IPS DF 6.9 (cell line): ENCODE results near the gene ADH5.
"Not testable (repeated sequence)": the region's sequence is repeated elsewhere in the genome, so short reads cannot be mapped to it uniquely, and the experiment has no call there.

Experiments used
- DNase-seq: peaks from one replicate; pipeline ENCODE4 v3.0.0-alpha.2; 2013; ENCODE audit warnings: low read depth, low spot score
- H3K27ac ChIP-seq: one replicate; pipeline ENCODE4 v1.5.1; 2013; ENCODE audit warnings: low read length, control low read depth
- H3K27me3 ChIP-seq: 2 replicates; pipeline ENCODE4 v1.6.1; 2013; ENCODE audit warnings: mild to moderate bottlenecking, low read length; ENCODE audit not compliant: control insufficient read depth, insufficient read depth
- H3K36me3 ChIP-seq: 2 replicates; pipeline ENCODE4 v1.6.1; 2013; ENCODE audit warnings: low read length; ENCODE audit not compliant: control insufficient read depth, insufficient read depth
- H3K4me1 ChIP-seq: 2 replicates; pipeline ENCODE4 v1.6.1; 2013; ENCODE audit warnings: low read length; ENCODE audit not compliant: control insufficient read depth, insufficient read depth
- H3K4me3 ChIP-seq: 2 replicates; pipeline ENCODE4 v1.5.1; 2013; ENCODE audit warnings: mild to moderate bottlenecking, low read length
- H3K9me3 ChIP-seq: 2 replicates; pipeline ENCODE4 v1.6.1; 2013; ENCODE audit warnings: low read length, inconsistent platforms; ENCODE audit not compliant: control insufficient read depth, insufficient read depth
- WGBS: extraction: QIAGEN DNeasy Blood & Tissue Kit; methylation state at CpG from one replicate; pipeline ENCODE4 v1.1.7; 2013; ENCODE audit warnings: mixed read lengths, missing lambda C conversion rate; ENCODE audit not compliant: insufficient read length, insufficient coverage; 5-methylcytosine and 5-hydroxymethylcytosine counted together

Gene ADH5

DNA sequence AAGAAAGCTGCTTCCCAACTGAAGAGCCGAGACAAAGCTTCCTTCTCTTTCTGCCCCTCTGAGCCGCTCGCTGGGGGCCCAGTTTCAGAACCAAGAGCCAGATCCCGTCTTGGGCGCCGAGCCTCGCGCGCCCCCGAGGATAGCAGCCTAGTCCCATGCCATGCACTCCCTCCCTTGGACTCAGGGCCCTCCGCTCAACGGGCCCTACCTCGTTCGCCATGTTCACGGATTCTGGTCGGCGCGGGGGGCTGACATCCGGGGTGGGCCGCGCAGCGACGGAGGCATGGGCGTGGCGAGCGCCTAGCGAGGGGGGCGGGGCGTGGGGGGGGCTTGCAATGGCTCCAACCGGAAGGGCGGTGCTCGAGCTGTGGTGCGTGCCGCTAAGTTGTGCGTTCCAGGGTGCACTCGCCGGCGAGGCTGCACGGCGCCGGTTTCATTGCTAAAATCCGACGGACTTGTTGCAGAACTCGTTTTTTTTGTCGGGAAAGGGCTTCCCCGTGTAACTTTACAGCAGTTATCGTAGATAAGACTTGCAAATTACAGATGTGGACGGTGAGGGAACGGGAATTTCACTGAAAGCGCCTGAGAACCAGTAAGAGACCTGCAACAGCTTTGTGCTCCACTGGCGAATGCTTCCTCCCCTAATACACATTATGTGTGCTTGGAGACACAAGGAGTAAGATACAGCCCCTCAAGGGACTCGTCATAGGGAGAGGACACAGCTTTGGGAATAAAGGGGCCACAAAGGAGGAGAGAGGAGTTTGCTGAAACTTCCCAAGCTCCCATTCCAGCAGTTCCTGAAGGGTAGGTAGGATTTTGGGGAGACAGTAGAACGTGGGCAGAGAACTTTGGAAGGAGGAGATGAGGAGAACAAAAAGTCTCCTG lies at the start of gene ADH5:
TSS of gene ADH5 (minus strand) at position 308 of the 885 bp plus-strand sequence. CDS start at position 220, 88 bp downstream.
- Histone ChIP-seq H3K27me3 (no peaks in the 10 kb centered on the region), H3K4me1 (no peaks in the 10 kb centered on the region), H3K4me3 (peak within 1 kb of the TSS; percentile 100), H3K27ac (no peak within 1 kb of the TSS), H3K9me3 (no peaks in the 10 kb centered on the region), H3K36me3 (peaks cover 5% of the 10 kb centered on the region; the same call in 1 of the 2 replicates)
- DNase-seq: peak; percentile 55
- WGBS: no CpG with 5 or more reads among the region's 53 CpGs

DNA sequence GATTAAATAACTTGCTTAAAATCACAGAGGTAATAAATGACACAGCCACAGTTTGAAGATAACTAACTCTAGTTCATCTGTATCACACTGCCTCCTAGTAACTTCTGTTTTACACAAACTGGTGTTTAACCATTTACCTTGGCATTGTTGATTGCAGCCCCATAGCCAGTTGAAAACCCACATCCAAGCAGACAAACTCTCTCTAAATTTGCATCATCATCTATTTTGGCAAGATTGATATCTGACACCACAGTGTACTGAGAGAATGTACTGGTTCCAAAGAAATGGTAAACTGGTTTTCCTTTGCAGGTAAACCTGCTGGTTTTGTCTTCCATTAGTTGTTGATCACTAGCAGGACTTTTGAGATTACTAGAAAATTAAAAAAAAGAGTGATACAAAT lies 47.7 kb upstream of the ADH5 start:
- Histone ChIP-seq H3K27ac (no peak overlapping the region), H3K4me1 (no peaks in the 10 kb centered on the region), H3K9me3 (no peaks in the 10 kb centered on the region), H3K27me3 (no peaks in the 10 kb centered on the region), H3K4me3 (no peak overlapping the region), H3K36me3 (no peaks in the 10 kb centered on the region)
- no peak for DNase-seq

DNA sequence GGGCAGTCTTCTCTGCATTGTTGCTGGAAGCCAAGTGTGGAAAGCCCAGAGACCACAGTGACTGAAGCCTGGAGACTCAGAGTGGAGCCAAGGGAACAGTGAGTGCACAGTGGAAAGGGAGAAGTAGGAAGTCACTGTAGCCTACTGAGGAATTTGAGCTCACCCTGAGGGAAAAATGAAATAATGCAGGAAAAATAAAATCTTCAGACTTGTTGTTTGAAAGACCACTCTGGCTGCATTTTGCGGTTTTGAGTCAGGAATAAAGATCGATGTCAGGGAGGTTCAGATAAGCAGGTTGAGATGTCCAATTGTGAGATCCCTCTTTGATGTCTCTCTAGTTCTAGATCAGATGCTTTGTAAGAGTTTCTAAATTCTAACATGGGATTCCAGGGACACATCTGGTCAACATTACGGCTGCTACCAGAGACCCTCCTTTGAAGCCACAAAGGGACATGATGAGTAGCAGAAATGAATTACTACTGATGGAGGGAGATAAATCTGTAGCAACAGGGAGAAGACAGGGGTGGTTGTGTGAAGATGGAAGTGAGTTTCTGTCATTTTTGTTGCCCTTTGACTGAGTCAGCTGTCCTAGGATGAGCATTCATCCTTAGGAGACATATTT lies 47.1 kb upstream of the ADH5 start:
- no peak for DNase-seq
- H3K27me3 ChIP-seq: no peaks in the 10 kb centered on the region
- no CpG with 5 or more reads among the region's 3 CpGs for WGBS
- H3K4me3 ChIP-seq: no peak overlapping the region
- H3K9me3 ChIP-seq: no peaks in the 10 kb centered on the region
- H3K36me3 ChIP-seq: no peaks in the 10 kb centered on the region
- H3K4me1 ChIP-seq: no peaks in the 10 kb centered on the region
- H3K27ac ChIP-seq: no peak overlapping the region

DNA sequence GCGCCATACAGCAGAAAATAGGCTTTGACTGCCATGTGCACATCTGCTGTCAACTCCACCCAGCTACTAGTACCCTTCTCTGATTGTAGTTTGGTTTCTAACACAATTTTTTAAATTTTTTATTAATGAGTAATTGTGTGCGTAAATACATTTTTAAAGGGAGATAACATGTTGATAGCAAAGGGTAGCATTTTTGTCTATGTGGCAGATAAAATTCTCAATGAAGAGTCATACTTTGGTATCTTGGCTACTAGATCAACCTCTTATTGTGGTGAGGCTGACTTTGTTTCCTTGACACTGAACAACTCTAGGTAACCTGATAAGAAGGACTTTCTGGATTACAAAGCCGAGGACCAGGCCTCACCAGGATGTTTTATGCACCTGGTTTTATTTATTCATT lies 46.0 kb upstream of the ADH5 start:
- Histone ChIP-seq H3K36me3 (no peaks in the 10 kb centered on the region), H3K4me3 (no peak overlapping the region), H3K27ac (no peak overlapping the region), H3K9me3 (no peaks in the 10 kb centered on the region), H3K4me1 (no peaks in the 10 kb centered on the region), H3K27me3 (no peaks in the 10 kb centered on the region)
- DNase-seq: no peak
- WGBS: 100% methylated on average over 1 of the region's 3 CpGs

DNA sequence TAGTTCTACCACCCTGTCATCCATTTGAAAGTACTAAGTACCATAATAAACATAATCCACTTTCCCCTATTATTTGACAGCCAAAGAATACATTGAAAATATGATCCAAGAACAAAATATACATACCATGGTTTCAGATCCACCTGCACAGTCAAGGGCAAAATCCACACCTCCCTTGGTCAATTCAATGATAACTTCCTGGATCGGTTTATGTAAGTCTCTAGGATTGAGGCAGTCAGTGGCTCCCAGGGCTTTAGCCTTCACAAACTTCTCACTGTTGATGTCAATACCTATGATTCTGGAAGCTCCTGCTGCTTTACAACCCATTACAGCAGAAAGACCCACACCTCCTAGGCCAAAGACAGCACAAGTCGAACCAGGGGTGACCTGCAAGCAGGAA lies 42.8 kb upstream of the ADH5 start:
- no peak overlapping the region for H3K27ac ChIP-seq
- H3K36me3 ChIP-seq: no peaks in the 10 kb centered on the region
- no peak for DNase-seq
- no CpG with 5 or more reads among the region's 2 CpGs for WGBS
- H3K4me1 ChIP-seq: no peaks in the 10 kb centered on the region
- H3K4me3 ChIP-seq: no peak overlapping the region
- H3K27me3 ChIP-seq: no peaks in the 10 kb centered on the region
- H3K9me3 ChIP-seq: no peaks in the 10 kb centered on the region

DNA sequence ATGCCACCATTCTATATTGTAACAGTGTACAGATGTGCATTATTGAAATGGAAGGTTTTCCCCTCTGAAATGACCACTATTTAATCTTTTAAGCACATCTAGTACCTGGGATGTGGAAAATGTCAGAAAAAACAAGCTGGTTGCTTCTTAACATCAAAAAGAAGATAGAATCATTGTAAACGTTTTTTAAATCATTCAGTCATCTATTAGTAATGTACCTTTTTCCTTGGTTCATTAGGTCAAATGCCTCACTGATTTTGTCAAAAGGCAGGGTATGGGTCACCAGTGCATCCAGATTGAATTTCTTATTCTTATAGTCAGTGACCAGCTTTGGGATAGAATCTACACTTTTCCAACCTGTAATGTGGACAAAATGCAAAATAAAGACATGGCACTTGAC lies 37.8 kb upstream of the ADH5 start:
- Histone ChIP-seq H3K27me3 (no peaks in the 10 kb centered on the region), H3K9me3 (no peaks in the 10 kb centered on the region), H3K36me3 (no peaks in the 10 kb centered on the region), H3K27ac (no peak overlapping the region), H3K4me3 (no peak overlapping the region), H3K4me1 (no peaks in the 10 kb centered on the region)
- DNase-seq: no peak
- no CpG with 5 or more reads among the region's 1 CpG for WGBS

DNA sequence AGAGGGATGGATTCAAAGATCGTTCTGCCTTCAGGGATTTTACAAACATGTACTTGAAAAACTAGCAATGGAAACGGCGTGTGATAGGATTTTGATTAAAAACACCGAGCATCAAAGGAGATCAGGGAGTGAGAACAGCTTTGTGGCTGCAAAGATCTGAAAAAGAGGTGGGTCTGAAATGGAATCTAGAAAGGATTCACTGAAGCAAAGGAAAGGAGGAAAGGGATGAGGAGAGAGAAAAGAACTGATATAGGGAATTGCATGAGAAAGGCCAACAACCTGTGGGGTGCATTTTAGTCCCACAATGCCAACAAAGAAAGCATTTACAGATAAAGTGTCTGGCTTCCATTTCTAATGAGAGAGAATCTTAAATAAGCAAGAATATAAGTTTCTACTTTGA lies 32.4 kb upstream of the ADH5 start:
- Histone ChIP-seq H3K9me3 (no peaks in the 10 kb centered on the region), H3K36me3 (no peaks in the 10 kb centered on the region), H3K4me3 (no peak overlapping the region), H3K27ac (no peak overlapping the region), H3K27me3 (no peaks in the 10 kb centered on the region), H3K4me1 (no peaks in the 10 kb centered on the region)
- DNase-seq: no peak
- WGBS: no CpG with 5 or more reads among the region's 4 CpGs

DNA sequence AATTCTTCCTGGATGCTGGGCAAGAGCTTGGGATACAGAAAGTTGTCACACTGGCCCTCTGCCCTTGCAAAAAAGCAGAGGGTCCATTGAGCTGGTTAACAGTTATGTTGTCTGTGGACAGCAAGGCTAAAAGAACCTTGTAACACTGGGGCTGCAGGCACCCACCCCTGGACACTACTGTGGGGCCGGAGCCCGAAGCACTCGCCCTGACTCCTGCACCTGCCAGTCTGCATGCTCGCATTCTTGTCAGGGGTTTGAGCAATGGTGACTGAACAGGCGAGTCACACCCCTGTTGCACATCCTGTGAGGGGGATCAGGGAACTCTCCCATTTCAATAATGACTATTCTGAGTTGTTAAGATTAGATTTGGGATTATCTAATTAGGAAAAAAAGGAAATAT lies 31.9 kb upstream of the ADH5 start:
- H3K27me3 ChIP-seq: no peaks in the 10 kb centered on the region
- no peaks in the 10 kb centered on the region for H3K9me3 ChIP-seq
- no peak overlapping the region for H3K4me3 ChIP-seq
- WGBS: no CpG with 5 or more reads among the region's 5 CpGs
- no peaks in the 10 kb centered on the region for H3K36me3 ChIP-seq
- no peak overlapping the region for H3K27ac ChIP-seq
- DNase-seq: no peak
- no peaks in the 10 kb centered on the region for H3K4me1 ChIP-seq

DNA sequence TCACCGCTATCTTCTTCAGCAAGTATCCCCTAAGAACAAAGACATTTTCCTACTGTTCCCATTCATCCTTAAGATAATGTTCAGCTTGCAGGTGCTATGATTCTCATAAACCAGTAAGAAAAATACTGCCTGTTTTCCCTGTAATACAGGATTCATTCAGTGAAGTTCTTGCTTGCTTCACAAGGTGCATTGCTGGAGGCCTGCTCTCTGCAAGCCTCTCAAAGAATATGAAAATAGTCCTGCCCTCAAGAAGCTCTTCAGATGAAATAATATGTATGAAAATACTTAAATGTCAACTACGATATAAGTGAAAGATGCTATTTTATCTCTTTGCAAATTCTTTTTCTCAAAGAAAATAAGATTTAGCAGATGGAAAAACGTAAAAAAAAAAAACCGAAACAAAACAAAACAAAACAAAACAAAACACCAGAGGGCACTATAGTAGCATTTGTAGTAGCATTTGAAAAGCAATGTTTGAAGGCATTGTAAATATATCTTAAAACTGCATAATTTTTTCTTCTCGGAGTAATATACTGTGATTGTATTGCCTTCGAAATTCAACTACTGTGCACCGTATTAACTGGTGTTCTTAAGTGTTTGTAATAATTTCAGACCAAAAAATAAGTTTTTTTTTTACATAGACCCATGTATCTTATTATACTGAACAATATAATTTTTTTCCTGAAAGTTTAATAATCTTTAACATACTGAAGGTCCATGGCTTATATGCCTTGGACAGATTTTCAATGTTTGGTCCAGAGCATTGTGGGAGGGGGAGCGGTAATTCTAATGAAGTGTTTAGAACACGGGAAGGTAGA lies 29.5 kb upstream of the ADH5 start:
- H3K36me3 ChIP-seq: no peaks in the 10 kb centered on the region
- no peaks in the 10 kb centered on the region for H3K4me1 ChIP-seq
- H3K27ac ChIP-seq: no peak overlapping the region
- no peaks in the 10 kb centered on the region for H3K27me3 ChIP-seq
- H3K4me3 ChIP-seq: no peak overlapping the region
- H3K9me3 ChIP-seq: no peaks in the 10 kb centered on the region
- DNase-seq: no peak
- WGBS: no CpG with 5 or more reads among the region's 9 CpGs

DNA sequence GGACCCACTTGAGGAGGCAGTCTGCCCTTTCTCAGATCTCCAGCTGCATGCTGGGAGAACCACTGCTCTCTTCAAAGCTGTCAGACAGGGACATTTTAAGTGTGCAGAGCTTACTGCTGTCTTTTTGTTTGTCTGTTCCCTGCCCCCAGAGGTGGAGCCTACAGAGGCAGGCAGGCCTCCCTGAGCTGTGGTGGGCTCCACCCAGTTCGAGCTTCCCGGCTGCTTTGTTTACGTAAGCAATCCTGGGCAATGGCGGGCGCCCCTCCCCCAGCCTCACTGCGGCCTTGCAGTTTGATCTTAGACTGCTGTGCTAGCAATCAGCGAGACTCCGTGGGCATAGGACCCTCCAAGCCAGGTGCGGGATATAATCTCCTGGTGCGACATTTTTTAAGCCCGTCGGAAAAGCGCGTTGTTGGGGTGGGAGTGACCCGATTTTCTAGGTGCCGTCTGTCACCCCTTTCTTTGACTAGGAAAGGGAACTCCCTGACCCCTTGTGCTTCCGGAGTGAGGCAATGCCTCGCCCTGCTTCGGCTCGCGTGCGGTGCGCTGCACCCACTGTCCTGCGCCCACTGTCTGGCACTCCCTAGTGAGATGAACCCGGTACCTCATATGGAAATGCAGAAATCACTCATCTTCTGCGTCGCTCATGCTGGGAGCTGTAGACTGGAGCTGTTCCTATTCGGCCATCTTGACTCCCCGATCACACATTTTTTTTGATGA lies 28.7 kb upstream of the ADH5 start:
- H3K27ac ChIP-seq, DNase-seq, H3K27me3 ChIP-seq, H3K36me3 ChIP-seq, H3K9me3 ChIP-seq, H3K4me1 ChIP-seq, H3K4me3 ChIP-seq: not testable (repeated sequence)
- no CpG with 5 or more reads among the region's 29 CpGs for WGBS
